HG02610 (cell line): Measurements from ENCODE around the gene ATRN.
"Not testable (repeated sequence)": the region's sequence is repeated elsewhere in the genome, so short reads cannot be mapped to it uniquely, and the experiment has no call there.

Experiments
- ATAC-seq: cut with Tn5 transposase; IDR thresholded peaks from one replicate; pipeline ENCODE4 v1.9.1; 2021; ENCODE audit warnings: mild to moderate bottlenecking, moderate library complexity; ENCODE audit not compliant: unreplicated experiment

The ATRN gene

DNA sequence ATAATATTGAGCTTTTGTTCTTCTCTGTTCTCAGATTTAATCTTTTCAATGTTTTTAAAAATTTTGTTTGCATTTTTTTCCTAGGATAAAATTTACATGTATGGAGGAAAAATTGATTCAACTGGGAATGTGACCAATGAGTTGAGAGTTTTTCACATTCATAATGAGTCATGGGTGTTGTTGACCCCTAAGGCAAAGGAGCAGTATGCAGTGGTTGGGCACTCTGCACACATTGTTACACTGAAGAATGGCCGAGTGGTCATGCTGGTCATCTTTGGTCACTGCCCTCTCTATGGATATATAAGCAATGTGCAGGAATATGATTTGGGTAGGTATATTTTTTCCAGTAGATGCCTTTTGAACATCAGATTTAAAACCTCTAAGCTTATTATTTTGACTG lies 89.8 kb downstream of the ATRN start:
- ATAC-seq: no peak

DNA sequence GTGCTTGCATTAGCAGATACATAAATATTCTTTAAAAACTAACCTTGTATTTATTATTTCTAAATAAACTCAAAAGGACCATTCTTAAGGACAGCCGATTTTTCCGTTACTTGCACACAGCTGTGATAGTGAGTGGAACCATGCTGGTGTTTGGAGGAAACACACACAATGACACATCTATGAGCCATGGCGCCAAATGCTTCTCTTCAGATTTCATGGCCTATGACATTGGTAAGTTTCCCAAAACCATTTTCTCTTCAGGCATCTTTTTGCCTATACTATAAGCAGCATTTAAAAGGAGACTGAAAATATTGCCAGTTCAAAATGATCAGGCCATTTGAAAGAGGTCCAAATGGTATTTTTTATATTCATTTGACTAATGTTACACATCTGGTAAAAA lies 92.3 kb downstream of the ATRN start:
- no peak for ATAC-seq

GRCh38 chr20:3563548-3564177 lies 92.8 kb downstream of the ATRN start:
- ATAC-seq: no peak

DNA sequence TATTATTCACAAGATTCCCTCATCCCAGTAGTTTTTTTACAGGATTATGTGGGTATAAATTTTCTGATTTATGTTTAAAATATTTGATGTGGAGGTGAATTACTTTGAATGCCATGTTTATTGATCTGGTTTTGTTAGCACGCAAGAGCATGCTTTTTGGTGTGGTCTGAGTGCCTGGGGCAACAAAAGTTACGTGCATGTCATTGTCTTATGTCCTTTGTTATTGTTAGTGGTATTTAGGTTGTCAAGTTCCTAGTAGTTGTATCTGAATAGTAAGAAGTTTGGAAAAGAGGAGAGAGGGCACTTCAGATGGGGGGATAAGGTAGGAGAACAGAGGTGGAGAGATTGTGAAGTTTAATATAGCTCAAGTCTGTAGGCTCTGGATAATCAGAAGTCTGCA lies 95.0 kb downstream of the ATRN start:
- ATAC-seq: no peak

- ATAC-seq: no peak
Measured at GRCh38 chr20:3572151-3572550, 101.3 kb downstream of the ATRN start.

DNA sequence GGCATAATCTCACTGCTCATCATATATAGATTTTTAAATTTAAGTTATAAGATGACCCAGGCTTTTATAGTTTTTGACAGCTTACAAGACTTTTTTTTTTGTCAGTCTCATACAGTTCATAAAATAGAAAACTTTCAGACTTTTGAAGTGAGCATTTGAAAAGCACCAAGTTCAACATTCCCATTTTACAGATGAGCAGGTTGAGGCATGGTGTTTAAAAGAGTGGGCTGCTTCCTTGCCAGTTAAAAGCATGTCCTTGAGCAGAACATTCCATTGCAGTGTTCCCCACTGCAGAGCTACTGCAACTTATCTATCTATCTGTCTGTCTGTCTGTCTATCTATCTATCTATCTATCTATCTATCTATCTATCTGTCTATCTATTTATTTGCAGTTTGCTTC lies 105.5 kb downstream of the ATRN start:
- no peak for ATAC-seq

DNA sequence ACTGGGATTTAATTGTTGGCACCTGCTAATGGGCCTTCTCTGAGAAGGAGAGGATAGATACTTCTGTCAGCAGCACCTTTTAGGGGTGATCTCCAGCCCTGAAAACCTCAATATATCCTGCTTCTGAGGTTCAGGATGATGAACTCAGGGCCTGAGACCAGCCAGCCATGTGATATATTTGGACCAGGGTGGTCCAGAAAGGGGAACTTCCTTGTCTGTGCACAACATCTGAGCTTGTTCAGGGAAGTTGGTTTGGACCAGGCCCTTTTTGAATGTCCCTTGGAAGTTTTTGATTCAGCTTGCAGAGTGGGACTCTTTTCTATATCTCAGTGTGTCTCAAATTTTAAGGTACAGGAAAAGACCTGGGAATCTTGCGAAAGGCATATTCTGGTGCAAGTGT lies 106.5 kb downstream of the ATRN start:
- ATAC-seq: no peak

DNA sequence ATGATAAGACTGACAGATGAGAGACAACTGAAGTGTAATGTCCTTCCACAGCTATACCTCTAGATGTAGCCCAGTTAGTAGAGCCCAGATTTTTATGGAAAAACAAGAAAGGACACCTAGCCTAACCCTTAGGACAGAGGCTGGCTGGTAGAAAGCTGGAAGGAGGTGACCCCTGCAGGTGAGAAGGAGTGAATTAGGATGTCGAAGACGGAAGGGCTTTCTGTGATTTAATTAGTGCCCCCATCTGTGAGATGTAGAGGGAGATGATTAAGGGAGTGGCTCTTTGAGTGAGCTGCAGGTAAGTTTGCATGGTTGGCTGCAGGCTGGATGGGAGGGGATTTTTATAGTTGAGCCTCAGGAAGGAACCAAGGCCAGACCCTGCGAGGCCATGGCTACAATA lies 109.6 kb downstream of the ATRN start:
- no peak for ATAC-seq

DNA sequence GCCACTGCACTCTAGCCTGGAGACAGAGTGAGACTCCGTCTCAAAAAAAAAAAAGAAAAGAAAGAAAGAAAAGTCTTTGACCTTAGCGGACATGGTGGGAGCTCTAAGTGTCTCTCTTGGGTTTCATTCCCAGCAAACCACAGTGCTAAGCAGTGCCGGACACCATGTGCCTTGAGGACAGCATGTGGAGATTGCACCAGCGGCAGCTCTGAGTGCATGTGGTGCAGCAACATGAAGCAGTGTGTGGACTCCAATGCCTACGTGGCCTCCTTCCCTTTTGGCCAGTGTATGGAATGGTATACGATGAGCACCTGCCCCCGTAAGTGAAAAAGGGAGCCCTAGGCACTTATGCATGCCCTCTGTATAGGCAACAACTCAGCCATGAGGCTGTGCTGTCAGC lies 112.9 kb downstream of the ATRN start:
- ATAC-seq: no peak

- ATAC-seq: no peak
Measured at GRCh38 chr20:3586093-3586492, 115.3 kb downstream of the ATRN start.

DNA sequence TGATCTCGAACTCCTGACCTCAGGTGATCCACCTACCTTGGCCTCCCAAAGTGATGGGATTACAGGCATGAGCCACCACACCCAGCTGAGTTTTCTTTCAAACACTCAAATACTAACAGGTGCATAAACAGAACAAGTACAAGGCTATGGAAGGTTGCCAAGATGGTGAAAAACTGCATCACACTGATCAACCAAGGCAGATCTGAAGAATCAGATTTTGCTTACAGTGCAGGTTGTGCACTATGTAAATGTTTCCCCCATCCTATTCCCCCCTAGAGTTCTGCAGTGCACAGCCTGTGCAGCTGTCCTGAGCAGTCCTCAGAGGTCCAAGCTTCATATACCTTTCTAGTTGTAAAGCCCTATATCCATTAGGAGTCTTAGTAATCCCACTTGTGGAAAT lies 119.3 kb downstream of the ATRN start:
- ATAC-seq: no peak

GRCh38 chr20:3592931-3593330 lies 122.1 kb downstream of the ATRN start:
- no peak for ATAC-seq

GRCh38 chr20:3595541-3595940 lies 124.7 kb downstream of the ATRN start:
- no peak for ATAC-seq

DNA sequence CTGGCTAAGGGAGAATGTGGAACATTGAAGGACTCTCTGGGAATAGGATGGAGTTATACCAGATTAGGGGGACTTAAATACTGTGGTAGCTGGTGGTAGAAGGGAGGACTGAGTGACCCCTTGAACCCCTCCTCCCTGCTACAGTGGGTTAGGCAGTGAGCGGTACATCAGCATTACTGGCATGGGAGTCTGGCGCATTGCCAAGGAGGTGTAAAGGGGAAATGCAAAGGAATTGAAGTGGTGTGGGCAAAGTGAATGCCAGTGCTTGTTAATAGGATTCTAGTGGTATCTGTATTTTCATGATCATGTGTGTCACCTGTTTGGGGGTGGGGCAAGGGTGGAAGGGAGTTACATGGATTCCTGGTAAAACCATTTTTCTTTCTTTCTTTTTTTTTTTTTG lies 132.3 kb downstream of the ATRN start:
- ATAC-seq: no peak

- ATAC-seq: not testable (repeated sequence)
Measured at GRCh38 chr20:3605386-3605886, 134.6 kb downstream of the ATRN start.

- no peak for ATAC-seq
Measured at GRCh38 chr20:3606021-3606420, 135.2 kb downstream of the ATRN start.

GRCh38 chr20:3611901-3612300 lies 141.1 kb downstream of the ATRN start:
- no peak for ATAC-seq

DNA sequence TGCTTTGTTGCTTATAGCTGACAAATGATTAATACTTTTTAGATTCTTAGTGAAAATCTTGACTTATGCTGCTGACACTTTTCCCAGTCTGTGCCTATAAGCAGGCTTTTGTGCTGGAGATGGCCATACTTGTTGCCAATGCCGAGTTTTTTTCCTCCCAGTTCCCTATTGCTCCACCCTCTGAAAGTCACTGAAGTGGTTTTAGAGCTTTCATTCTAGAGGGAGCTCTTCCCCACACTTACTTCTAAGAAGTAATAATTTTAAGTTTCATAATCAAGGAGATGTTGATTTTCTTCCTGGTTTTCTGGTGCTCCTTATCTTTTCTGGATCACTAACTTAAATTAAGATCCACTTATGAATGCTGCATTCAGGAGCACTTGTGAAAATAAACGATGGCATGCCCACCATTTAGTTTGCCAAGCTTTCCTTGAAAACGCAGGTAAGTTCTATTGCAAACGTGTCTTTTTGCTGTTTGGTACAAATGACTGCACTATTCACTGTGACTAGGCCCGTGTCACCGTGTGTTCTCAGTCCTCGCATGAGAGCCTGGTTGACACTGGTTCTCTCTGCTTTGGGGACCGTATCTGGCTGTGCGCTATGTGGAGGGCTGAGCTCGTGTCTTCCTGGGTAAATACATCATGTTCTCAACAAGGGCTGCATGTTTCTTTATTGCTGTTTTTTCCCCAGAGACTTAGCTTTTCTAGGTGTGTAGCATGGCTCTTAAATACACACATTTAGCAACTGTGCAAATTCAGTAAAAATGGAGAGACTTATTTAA lies 142.2 kb downstream of the ATRN start:
- no peak for ATAC-seq

DNA sequence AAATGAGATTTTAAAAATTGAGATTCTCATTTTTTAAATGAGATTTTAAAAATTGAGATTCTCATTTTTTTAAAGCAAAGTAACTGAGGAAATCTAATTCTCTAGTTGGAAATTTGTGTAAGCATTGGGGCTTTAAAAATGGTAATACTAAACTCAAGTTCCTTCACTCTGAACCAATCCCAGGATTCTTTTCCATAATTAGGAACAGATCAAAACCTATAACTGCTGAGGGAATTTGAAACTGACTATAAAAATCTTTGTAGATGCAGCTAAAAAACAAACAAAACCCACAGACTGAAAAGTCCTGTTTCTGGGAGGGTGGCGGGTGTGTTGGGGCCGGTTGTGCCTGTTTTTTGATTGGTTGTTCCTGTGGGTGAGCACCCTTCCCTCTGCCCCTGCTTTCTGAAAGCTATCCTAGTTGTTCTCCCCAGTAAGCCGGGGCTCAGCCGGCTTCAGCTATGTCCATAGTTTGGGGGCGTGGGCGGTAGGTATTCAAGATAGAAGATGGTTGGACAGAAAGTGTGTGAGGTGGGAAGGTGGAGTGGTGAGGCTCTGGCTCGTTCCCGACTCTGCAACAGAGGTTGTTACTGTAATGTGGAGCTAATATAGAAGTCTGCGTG lies 143.1 kb downstream of the ATRN start:
- no peak for ATAC-seq

- no peak for ATAC-seq
Measured at GRCh38 chr20:3614466-3614865, 143.6 kb downstream of the ATRN start.

DNA sequence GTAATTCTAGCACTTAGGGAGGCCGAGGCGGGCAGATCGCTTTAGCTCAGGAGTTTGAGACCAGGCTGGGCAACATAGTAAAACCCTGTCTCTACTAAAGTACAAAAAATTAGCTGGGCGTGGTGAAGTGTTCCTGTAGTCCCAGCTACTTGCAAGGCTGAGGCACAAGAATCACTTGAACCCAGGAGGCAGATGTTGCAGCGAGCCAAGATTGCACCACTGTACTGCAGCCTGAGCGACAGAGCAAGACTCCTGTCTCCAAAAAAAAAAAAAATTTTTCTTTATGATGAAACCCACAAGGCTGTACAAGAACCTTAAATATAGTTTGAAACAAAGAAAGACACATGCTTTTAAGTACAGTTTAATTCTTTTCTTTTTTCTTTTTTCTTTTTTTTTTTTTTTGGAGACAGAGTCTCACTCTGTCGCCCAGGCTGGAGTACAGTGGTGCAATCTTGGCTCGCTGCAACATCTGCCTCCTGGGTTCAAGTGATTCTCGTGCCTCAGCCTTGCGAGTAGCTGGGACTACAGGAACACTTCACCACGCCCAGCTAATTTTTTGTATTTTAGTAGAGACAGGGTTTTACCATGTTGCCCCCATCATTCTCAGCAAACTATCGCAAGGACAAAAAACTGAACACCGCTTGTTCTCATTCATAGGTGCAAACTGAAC lies 144.5 kb downstream of the ATRN start:
- not testable (repeated sequence) for ATAC-seq

- no peak for ATAC-seq
Measured at GRCh38 chr20:3616250-3616649, 145.4 kb downstream of the ATRN start.
